ENCODE results near the gene COX5A. TPM values are rescaled to one million over a fixed set of nuclear protein-coding genes. Genes with fewer than 3 reads are reported as not detected.

The COX5A gene
- total RNA-seq, 1 experiment from 2014 or later, result 295 TPM

- no peaks in the 10 kb centered on the region for H3K9me3 Mint-ChIP-seq (ENCODE audit: unreplicated experiment)
- intact Hi-C loops (cut with micrococcal nuclease), result no loop called here
- ChIA-PET CTCF (interaction anchor here (0.6 to 1.8 kb wide), 11 partner anchors 12 to 267 kb away, joined by 3 to 8 read pairs (median 3); partner anchors contain the start of gene ULK3), POLR2A (interaction anchor here (0.7 to 1.5 kb wide), 3 partner anchors 14 to 136 kb away, joined by 3 to 4 read pairs (median 3); partner anchors contain the start of gene MPI)
- peaks cover 59% of the 10 kb centered on the region for H3K36me3 Mint-ChIP-seq (ENCODE audit: insufficient read depth, unreplicated experiment)
- no peak for DNase-seq (ENCODE audit: unreplicated experiment)
- no peaks in the 10 kb centered on the region for H3K27me3 Mint-ChIP-seq (ENCODE audit: insufficient read depth, unreplicated experiment)
- peak overlapping the region; percentile 95 for H3K4me3 Mint-ChIP-seq (ENCODE audit: unreplicated experiment)
- TF ChIP-seq CTCF (IDR thresholded peaks at IDR 0.05; ENCODE audit: unreplicated experiment), result no peak
- BruUV-seq (replicated peaks), result no TSS peak
- H3K4me1 Mint-ChIP-seq (ENCODE audit: insufficient read depth, unreplicated experiment), result peaks cover 15% of the 10 kb centered on the region
- peak overlapping the region; percentile 97 for H3K27ac Mint-ChIP-seq (ENCODE audit: low read depth, unreplicated experiment)
These were observed 33.6 kb downstream of the COX5A start for GRCh38 chr15:74904190-74904805.

- POLR2A ChIA-PET, result interaction anchor here (0.7 to 1.5 kb wide), 5 partner anchors 14 to 135 kb away, joined by 3 to 5 read pairs (median 3); partner anchors contain the start of genes COX5A and MPI
- Mint-ChIP-seq H3K36me3 (ENCODE audit: insufficient read depth, unreplicated experiment) (peaks cover 64% of the 10 kb centered on the region), H3K27ac (ENCODE audit: low read depth, unreplicated experiment) (peak overlapping the region; percentile 97), H3K4me1 (ENCODE audit: insufficient read depth, unreplicated experiment) (peaks cover 15% of the 10 kb centered on the region), H3K4me3 (ENCODE audit: unreplicated experiment) (peak overlapping the region; percentile 33), H3K27me3 (ENCODE audit: insufficient read depth, unreplicated experiment) (no peaks in the 10 kb centered on the region), H3K9me3 (ENCODE audit: unreplicated experiment) (no peaks in the 10 kb centered on the region)
- intact Hi-C loops (cut with micrococcal nuclease), result no loop called here
- CTCF ChIA-PET, result interaction anchor here (0.6 to 3.0 kb wide), 9 partner anchors 12 to 134 kb away, joined by 3 to 23 read pairs (median 3); partner anchors contain the start of genes CSK and ULK3
- no peak for TF ChIP-seq CTCF (IDR thresholded peaks at IDR 0.05; ENCODE audit: unreplicated experiment)
- BruUV-seq (replicated peaks), result no TSS peak
- DNase-seq (ENCODE audit: unreplicated experiment), result no peak
These were observed 34.2 kb downstream of the COX5A start for GRCh38 chr15:74903676-74904075.

GRCh38 chr15:74902295-74903075 is 35.4 kb downstream of the COX5A start:
- Mint-ChIP-seq H3K27ac (ENCODE audit: low read depth, unreplicated experiment) (peak overlapping the region; percentile 39), H3K4me3 (ENCODE audit: unreplicated experiment) (no peak overlapping the region), H3K9me3 (ENCODE audit: unreplicated experiment) (no peaks in the 10 kb centered on the region), H3K4me1 (ENCODE audit: insufficient read depth, unreplicated experiment) (peaks cover 15% of the 10 kb centered on the region), H3K36me3 (ENCODE audit: insufficient read depth, unreplicated experiment) (peaks cover 64% of the 10 kb centered on the region), H3K27me3 (ENCODE audit: insufficient read depth, unreplicated experiment) (no peaks in the 10 kb centered on the region)
- no peak for DNase-seq (ENCODE audit: unreplicated experiment)
- BruUV-seq (replicated peaks), result no TSS peak
- intact Hi-C loops (cut with micrococcal nuclease), result no loop called here
- ChIA-PET POLR2A (interaction anchor here (1.0 to 3.9 kb wide), 10 partner anchors 9 to 129 kb away, joined by 3 to 23 read pairs (median 4); partner anchors contain the start of genes COX5A and ULK3), CTCF (interaction anchor here (0.5 to 3.0 kb wide), 45 partner anchors 9 to 530 kb away, joined by 3 to 38 read pairs (median 5); partner anchors contain the start of genes CSK, MPI, PPCDC and SCAMP2)
- no peak for TF ChIP-seq CTCF (IDR thresholded peaks at IDR 0.05; ENCODE audit: unreplicated experiment)

- POLR2A ChIA-PET, result interaction anchor here (0.8 to 3.9 kb wide), 11 partner anchors 9 to 433 kb away, joined by 3 to 23 read pairs (median 4); partner anchors contain the start of gene ULK3
- peaks cover 64% of the 10 kb centered on the region for H3K36me3 Mint-ChIP-seq (ENCODE audit: insufficient read depth, unreplicated experiment)
- CTCF ChIA-PET, result interaction anchor here (0.5 to 3.0 kb wide), 49 partner anchors 8 to 529 kb away, joined by 3 to 38 read pairs (median 5); partner anchors contain the start of genes CSK, MPI, PPCDC and RPP25
These were observed 36.2 kb downstream of the COX5A start for GRCh38 chr15:74901612-74902063.

More at GRCh38 chr15:74901612-74902063, 36.2 kb downstream of the COX5A start:
- H3K27ac Mint-ChIP-seq (ENCODE audit: low read depth, unreplicated experiment), result no peak overlapping the region
- DNase-seq (ENCODE audit: unreplicated experiment), result peak; percentile 65
- H3K27me3 Mint-ChIP-seq (ENCODE audit: insufficient read depth, unreplicated experiment), result no peaks in the 10 kb centered on the region
- H3K4me3 Mint-ChIP-seq (ENCODE audit: unreplicated experiment), result no peak overlapping the region
- peak; percentile 75 for TF ChIP-seq CTCF (IDR thresholded peaks at IDR 0.05; ENCODE audit: unreplicated experiment)
- intact Hi-C loops (cut with micrococcal nuclease), result loop anchor here (1.0 to 2.0 kb wide), 3 partner anchors 59 to 130 kb away; partner anchors contain the start of gene ULK3
- H3K9me3 Mint-ChIP-seq (ENCODE audit: unreplicated experiment), result no peaks in the 10 kb centered on the region
- peaks cover 15% of the 10 kb centered on the region for H3K4me1 Mint-ChIP-seq (ENCODE audit: insufficient read depth, unreplicated experiment)
- BruUV-seq (replicated peaks), result no TSS peak

All from MCF 10A (cell line).